K562 (cell line): ENCODE measurements around the gene PIF1. TPM values are rescaled to one million over a fixed set of nuclear protein-coding genes. Genes with fewer than 3 reads are reported as not detected.

Experiments used
- ATAC-seq: fragments of 200-7000 bp; cut with Tn5 transposase; 3 replicates; pipeline ENCODE4 v1.9.1; 2020; ENCODE audit warnings: moderate library complexity
- BruUV-seq: library from RNA; stranded (reverse); fragments of 400-500 nt; replicated peaks from 2 replicates; lab custom pipeline; 2021; lab: Mats Ljungman, UMichigan
- CTCF ChIA-PET: fragments of 300-600 bp; formaldehyde crosslinking; extraction: SDS; loops from one replicate; lab custom pipeline; 2021; ENCODE audit warnings: low intra/inter-chr PET ratio; lab: Yijun Ruan, JAX
- POLR2A ChIA-PET: fragments of 300-600, 350-650 bp; sonication (Branson Sonifier 250); formaldehyde crosslinking; extraction: SDS; loops from one replicate; lab custom pipeline; 2021; ENCODE audit warnings: antibody characterized with exemption, inconsistent platforms; lab: Yijun Ruan, JAX
- DNase-seq, 4 experiments: peaks; one replicate each; pipeline versions ENCODE4 v3.0.0 to v3.0.0-alpha.2; 2011 to 2018; ENCODE audit warnings: low spot score in 3 of 4, mixed read lengths in 3 of 4; ENCODE audit errors: extremely low read depth in 1 of 4
- FAIRE-seq: peaks from 2 replicates; lab custom pipeline; 2011; peaks lifted over from hg19 to GRCh38; lab: Jason Lieb, UNC
- H2AFZ ChIP-seq: 2 replicates; pipeline ENCODE4 v1.6.0; 2011; ENCODE audit warnings: low read depth, low read length, control low read depth, inconsistent platforms
- H3K27ac ChIP-seq: fragments of 200-600 bp; 3 replicates; pipeline ENCODE4 v1.8.0; 2011; ENCODE audit warnings: low read depth, mild to moderate bottlenecking, control low read depth, inconsistent platforms, low read length, moderate library complexity, mixed read lengths; ENCODE audit errors: extremely low read depth
- H3K27me3 ChIP-seq, 2 experiments: fragments of 300-600 bp in 1 of 2; 2 replicates in 1 of 2; 3 replicates in 1 of 2; pipeline versions ENCODE4 v1.6.0 to v1.8.0; 2011; ENCODE audit warnings: inconsistent platforms in 2 of 2, low read length in 2 of 2, mild to moderate bottlenecking in 1 of 2, mixed read lengths in 1 of 2, moderate library complexity in 1 of 2; ENCODE audit not compliant: control insufficient read depth in 2 of 2, insufficient read depth in 2 of 2
- H3K36me3 ChIP-seq: fragments of 300-600 bp; 3 replicates; pipeline ENCODE4 v1.8.0; 2011; ENCODE audit warnings: mild to moderate bottlenecking, low read length, inconsistent platforms; ENCODE audit not compliant: control insufficient read depth, insufficient read depth
- H3K4me1 ChIP-seq, 2 experiments: fragments of 200-600 bp in 1 of 2; replicated peaks in 1 of 2; 2 replicates in 1 of 2; 3 replicates in 1 of 2; pipeline versions ENCODE4 v1.5.1 to v1.8.0; 2011; ENCODE audit warnings: inconsistent platforms in 2 of 2, low read length in 2 of 2, mild to moderate bottlenecking in 1 of 2, mixed read lengths in 1 of 2, moderate library complexity in 1 of 2; ENCODE audit not compliant: control insufficient read depth in 2 of 2, insufficient read depth in 2 of 2
- H3K4me2 ChIP-seq: 2 replicates; pipeline ENCODE4 v1.6.1; 2011; ENCODE audit warnings: low read length, control low read depth, inconsistent platforms, mixed read lengths; ENCODE audit not compliant: insufficient read depth
- H3K4me3 ChIP-seq: fragments of 200-600 bp; sonication (generic), shearing (Covaris generic); 2 replicates; pipeline ENCODE4 v1.5.1; 2016; ENCODE audit warnings: control low read depth, inconsistent platforms
- H3K79me2 ChIP-seq: fragments of 200-600 bp; 3 replicates; pipeline ENCODE4 v1.8.0; 2011; ENCODE audit warnings: low read length, inconsistent platforms; ENCODE audit not compliant: control insufficient read depth, insufficient read depth
- H3K9ac ChIP-seq, 2 experiments: 2 replicates each; pipeline versions ENCODE4 v1.6.0 to v1.6.1; 2011; ENCODE audit warnings: low read depth in 2 of 2, low read length in 2 of 2, control low read depth in 1 of 2, inconsistent platforms in 1 of 2, mild to moderate bottlenecking in 1 of 2, mixed read lengths in 1 of 2; ENCODE audit not compliant: insufficient read depth in 1 of 2
- H3K9me1 ChIP-seq: one replicate; pipeline ENCODE4 v1.6.0; 2011; ENCODE audit warnings: inconsistent platforms, mild to moderate bottlenecking, low read length, moderate library complexity; ENCODE audit not compliant: control insufficient read depth, insufficient read depth
- H3K9me3 ChIP-seq: replicated peaks from 2 replicates; pipeline ENCODE4 v1.5.1; 2011; ENCODE audit warnings: low read depth, low read length, inconsistent platforms; ENCODE audit not compliant: control insufficient read depth, insufficient read depth
- H4K20me1 ChIP-seq: replicated peaks from 2 replicates; pipeline ENCODE4 v1.6.1; 2011; ENCODE audit warnings: low read length, inconsistent platforms, mixed read lengths; ENCODE audit not compliant: control insufficient read depth, insufficient read depth
- BACH1 ChIP-seq: fragments of 200-800 bp; sonication (Bioruptor generic); IDR thresholded peaks from 2 replicates; pipeline ENCODE4 v1.6.1; 2016; ENCODE audit warnings: missing genetic modification characterization, missing compliant biosample characterization
- CBX3 ChIP-seq, 2 experiments: IDR thresholded peaks; 1 replicate in 1 of 2; 2 replicates in 1 of 2; pipeline ENCODE4 v1.6.1; 2012; ENCODE audit warnings: inconsistent platforms in 2 of 2, low read length in 2 of 2, borderline replicate concordance in 1 of 2, control low read depth in 1 of 2
- ELF4 ChIP-seq: fragments of 450-650 bp; formaldehyde crosslinking; IDR thresholded peaks from 2 replicates; pipeline ENCODE4 v1.4.0; 2022; ENCODE audit warnings: missing genetic modification characterization
- ESRRB ChIP-seq: fragments of 250-450 bp; sonication (Bioruptor Pico); IDR thresholded peaks from 2 replicates; pipeline ENCODE4 v1.5.0; 2020; ENCODE audit warnings: mild to moderate bottlenecking, moderate library complexity, borderline replicate concordance
- FOS ChIP-seq: IDR thresholded peaks from 3 replicates; pipeline ENCODE4 v1.6.1; 2011; ENCODE audit not compliant: insufficient read length; ENCODE audit errors: extremely low read depth
- HDAC8 ChIP-seq: fragments of 450-650 bp; IDR thresholded peaks from 2 replicates; pipeline ENCODE4 v1.6.1; 2016; ENCODE audit warnings: mild to moderate bottlenecking, missing genetic modification characterization, moderate library complexity, missing compliant biosample characterization
- NFIC ChIP-seq: fragments of 450-650 bp; IDR thresholded peaks from 2 replicates; pipeline ENCODE4 v1.6.1; 2017; ENCODE audit warnings: mild to moderate bottlenecking, inconsistent platforms
- RFX7 ChIP-seq: fragments of 250-450 bp; sonication (Bioruptor Pico); IDR thresholded peaks from 2 replicates; pipeline ENCODE4 v1.5.1; 2021; ENCODE audit warnings: mild to moderate bottlenecking
- TEAD4 ChIP-seq, 2 experiments: sonication (generic) in 1 of 2; formaldehyde crosslinking in 1 of 2; IDR thresholded peaks; 2 replicates each; pipeline versions ENCODE4 v1.6.1 to v1.8.0; 2012 to 2022; ENCODE audit warnings: borderline replicate concordance in 1 of 2, inconsistent platforms in 1 of 2, low read length in 1 of 2, mild to moderate bottlenecking in 1 of 2, missing genetic modification reagents in 1 of 2
- TFAM ChIP-seq: fragments of 250-450 bp; sonication (Bioruptor Pico); conservative IDR thresholded peaks from 2 replicates; pipeline ENCODE4 v1.5.0; 2021; ENCODE audit warnings: mild to moderate bottlenecking, moderate library complexity
- TGIF2 ChIP-seq: sonication (generic); formaldehyde crosslinking; IDR thresholded peaks from 2 replicates; pipeline ENCODE4 v1.8.1; 2022; ENCODE audit warnings: mild to moderate bottlenecking, missing genetic modification reagents, moderate library complexity
- TSC22D4 ChIP-seq: fragments of 450-650 bp; IDR thresholded peaks from 2 replicates; pipeline ENCODE4 v1.6.1; 2016; ENCODE audit warnings: missing genetic modification characterization, missing biosample characterization, control low read depth
- ZNF175 ChIP-seq: fragments of 200-800 bp; sonication (Bioruptor generic); IDR thresholded peaks from 2 replicates; pipeline ENCODE4 v1.6.1; 2016; ENCODE audit warnings: low read depth, mild to moderate bottlenecking, missing genetic modification characterization, missing compliant biosample characterization
- ZNF449 ChIP-seq: fragments of 250-450 bp; sonication (Bioruptor Pico); IDR thresholded peaks from 2 replicates; pipeline ENCODE4 v1.8.0; 2022; ENCODE audit warnings: moderate library complexity, mild to moderate bottlenecking, inconsistent platforms
- WGBS: fragments of 100-300 bp; shearing (Covaris generic); methylation state at CpG from one replicate; pipeline ENCODE4 v1.1.6; 2016; ENCODE audit warnings: low coverage, mixed read lengths; ENCODE audit not compliant: insufficient coverage; ENCODE audit errors: missing lambda C conversion rate; 5-methylcytosine and 5-hydroxymethylcytosine counted together
- in situ Hi-C: fragments of 300-500 bp; cut with MboI; formaldehyde crosslinking; loops from 4 replicates; pipeline ENCODE4 v1.15.0; 2018; ENCODE audit warnings: inconsistent platforms, mixed read lengths
- intact Hi-C: fragments of 100-400 bp; cut with micrococcal nuclease; formaldehyde crosslinking; loops from 2 replicates; pipeline ENCODE4 v1.14.2; 2022
- polyA plus RNA-seq, 8 experiments: library from polyadenylated mRNA; depleted of rRNA in 4 of 8; stranded (reverse) in 5 of 8; unstranded in 3 of 8; fragments of >200 nt; fragmentation: Nextera tagmentation in 2 of 8; fragmentation: Illumina TruSeq in 1 of 8; extraction: Ambion mirVana in 2 of 8; extraction: Trizol in 1 of 8; gene quantifications; 2 replicates each; pipeline versions ENCODE4 v1.2.1 to v1.2.3, GENCODE V29; 2011 to 2014; ENCODE audit warnings: inconsistent platforms in 1 of 8, missing spikeins in 1 of 8
- total RNA-seq, 7 experiments: library from RNA; depleted of rRNA in 6 of 7; stranded (reverse); fragments of >200 nt in 6 of 7; fragmentation: Illumina TruSeq in 2 of 7; extraction: Trizol in 2 of 7; gene quantifications; 2 replicates each; pipeline versions ENCODE4 v1.2.1 to v1.2.3, GENCODE V29; 2011 to 2021; ENCODE audit warnings: low replicate concordance in 1 of 7
- TF ChIP-seq, protein P1 (sequence below): fragments of 450-650 bp; IDR thresholded peaks from 2 replicates; pipeline ENCODE4 v1.6.1; 2017; ENCODE audit warnings: mild to moderate bottlenecking, moderate library complexity
- TF ChIP-seq, protein P2 (sequence below): fragments of 450-650 bp; conservative IDR thresholded peaks from 2 replicates; pipeline ENCODE4 v1.6.1; 2016; ENCODE audit warnings: missing genetic modification characterization, low read depth, mild to moderate bottlenecking, control low read depth, missing compliant biosample characterization
- TF ChIP-seq, protein P3 (sequence below): IDR thresholded peaks from 2 replicates; pipeline ENCODE4 v1.6.1; 2011; ENCODE audit not compliant: insufficient read length; ENCODE audit errors: extremely low read depth

The PIF1 gene
- total and polyA plus RNA-seq, 9 of the 15 experiments (the other 6 are each of a cell fraction or from before 2014, with no cell fraction given), result 1.1 to 37.9 (median 11.5) TPM

GRCh38 chr15:64847448-64847847, 22.0 kb upstream of the PIF1 start:
- H3K9ac ChIP-seq, result peak overlapping the region in 1 of 2 experiments; percentile 19; a peak in 1 of 4 replicates
- peaks cover 39% of the 10 kb centered on the region for H3K79me2 ChIP-seq
- H3K4me3 ChIP-seq, result no peak overlapping the region
- FAIRE-seq, result no peak
- peaks cover 22 to 31% of the 10 kb centered on the region in 2 experiments for H3K4me1 ChIP-seq
- 76% methylated on average over 3 of the region's 3 CpGs for WGBS
- POLR2A ChIA-PET, result interaction anchor here (1.2 to 1.4 kb wide), 3 partner anchors 10 to 15 kb away, joined by 3 to 7 read pairs (median 3); no protein-coding TSS in a partner anchor
- H3K27me3 ChIP-seq, result no peaks in the 10 kb centered on the region
- no peak overlapping the region for H3K27ac ChIP-seq
- peaks cover 3% of the 10 kb centered on the region for H3K9me1 ChIP-seq
- H2AFZ ChIP-seq, result no peak overlapping the region
- intact Hi-C loops (no loop called here), in situ Hi-C loops (no loop called here)
- BruUV-seq, result no TSS peak
- no peaks in the 10 kb centered on the region for H3K9me3 ChIP-seq
- DNase-seq, result no peak
- H4K20me1 ChIP-seq, result peaks cover 3% of the 10 kb centered on the region
- no peak for ATAC-seq
- CTCF ChIA-PET, result no interaction called here
- H3K36me3 ChIP-seq, result peaks cover 25% of the 10 kb centered on the region; the same call in 2 of the 3 replicates
- H3K4me2 ChIP-seq, result no peak overlapping the region
- no peak for TF ChIP-seq NFIC
- TF ChIP-seq ZNF449 (CRISPR knock-in tag), result no peak
- no peak for TF ChIP-seq TSC22D4 (tag)
- no peak for TF ChIP-seq CBX3 (IDR thresholded peaks at IDR 0.05; ENCODE audit: borderline replicate concordance in 1 of 2, low read length in 2 of 2)
- TF ChIP-seq ELF4 (CRISPR knock-in tag), result no peak
- no peak for TF ChIP-seq TGIF2 (CRISPR knock-in tag)
- no peak for TF ChIP-seq ZNF175 (CRISPR knock-in tag)
- no peak for TF ChIP-seq HDAC8 (tag)
- TF ChIP-seq ESRRB (CRISPR knock-in tag), result no peak
- TF ChIP-seq, protein P1, sequence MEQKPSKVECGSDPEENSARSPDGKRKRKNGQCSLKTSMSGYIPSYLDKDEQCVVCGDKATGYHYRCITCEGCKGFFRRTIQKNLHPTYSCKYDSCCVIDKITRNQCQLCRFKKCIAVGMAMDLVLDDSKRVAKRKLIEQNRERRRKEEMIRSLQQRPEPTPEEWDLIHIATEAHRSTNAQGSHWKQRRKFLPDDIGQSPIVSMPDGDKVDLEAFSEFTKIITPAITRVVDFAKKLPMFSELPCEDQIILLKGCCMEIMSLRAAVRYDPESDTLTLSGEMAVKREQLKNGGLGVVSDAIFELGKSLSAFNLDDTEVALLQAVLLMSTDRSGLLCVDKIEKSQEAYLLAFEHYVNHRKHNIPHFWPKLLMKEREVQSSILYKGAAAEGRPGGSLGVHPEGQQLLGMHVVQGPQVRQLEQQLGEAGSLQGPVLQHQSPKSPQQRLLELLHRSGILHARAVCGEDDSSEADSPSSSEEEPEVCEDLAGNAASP, result no peak
- no peak for TF ChIP-seq BACH1 (tag)
- TF ChIP-seq TEAD4 (IDR thresholded peaks at IDR 0.05; ENCODE audit: low read length), result no peak
- TF ChIP-seq TEAD4 (CRISPR knock-in tag; IDR thresholded peaks at IDR 0.05; ENCODE audit: borderline replicate concordance), result no peak
- no peak for TF ChIP-seq TFAM (CRISPR knock-in tag)
- TF ChIP-seq, protein P2, sequence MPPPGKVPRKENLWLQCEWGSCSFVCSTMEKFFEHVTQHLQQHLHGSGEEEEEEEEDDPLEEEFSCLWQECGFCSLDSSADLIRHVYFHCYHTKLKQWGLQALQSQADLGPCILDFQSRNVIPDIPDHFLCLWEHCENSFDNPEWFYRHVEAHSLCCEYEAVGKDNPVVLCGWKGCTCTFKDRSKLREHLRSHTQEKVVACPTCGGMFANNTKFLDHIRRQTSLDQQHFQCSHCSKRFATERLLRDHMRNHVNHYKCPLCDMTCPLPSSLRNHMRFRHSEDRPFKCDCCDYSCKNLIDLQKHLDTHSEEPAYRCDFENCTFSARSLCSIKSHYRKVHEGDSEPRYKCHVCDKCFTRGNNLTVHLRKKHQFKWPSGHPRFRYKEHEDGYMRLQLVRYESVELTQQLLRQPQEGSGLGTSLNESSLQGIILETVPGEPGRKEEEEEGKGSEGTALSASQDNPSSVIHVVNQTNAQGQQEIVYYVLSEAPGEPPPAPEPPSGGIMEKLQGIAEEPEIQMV (tag), result no peak
- no peak for TF ChIP-seq RFX7 (CRISPR knock-in tag)
- TF ChIP-seq, protein P3, sequence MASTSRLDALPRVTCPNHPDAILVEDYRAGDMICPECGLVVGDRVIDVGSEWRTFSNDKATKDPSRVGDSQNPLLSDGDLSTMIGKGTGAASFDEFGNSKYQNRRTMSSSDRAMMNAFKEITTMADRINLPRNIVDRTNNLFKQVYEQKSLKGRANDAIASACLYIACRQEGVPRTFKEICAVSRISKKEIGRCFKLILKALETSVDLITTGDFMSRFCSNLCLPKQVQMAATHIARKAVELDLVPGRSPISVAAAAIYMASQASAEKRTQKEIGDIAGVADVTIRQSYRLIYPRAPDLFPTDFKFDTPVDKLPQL, result no peak
- no peak for TF ChIP-seq FOS
